Hepatocyte (in vitro differentiated cells): ENCODE results near the gene IDH2. TPM values are rescaled to one million over a fixed set of nuclear protein-coding genes. Genes with fewer than 3 reads are reported as not detected.
A peak's percentile ranks its signal among the peaks of the same experiment; 100 is the strongest.
"Not testable (repeated sequence)": the region's sequence is repeated elsewhere in the genome, so short reads cannot be mapped to it uniquely, and the experiment has no call there.

Source experiments
- DNase-seq: peaks from one replicate; pipeline ENCODE4 v3.0.0-alpha.2; 2016; ENCODE audit warnings: low spot score
- H2AFZ ChIP-seq: fragments of 200-600 bp; sonication (generic); 2 replicates; pipeline ENCODE4 v1.6.0; 2016; ENCODE audit warnings: antibody characterized with exemption, mild to moderate bottlenecking
- H3K27ac ChIP-seq: fragments of 200-600 bp; sonication (generic); 2 replicates; pipeline ENCODE4 v1.5.1; 2016; ENCODE audit warnings: mild to moderate bottlenecking
- H3K27me3 ChIP-seq: fragments of 200-600 bp; sonication (generic); 2 replicates; pipeline ENCODE4 v1.6.1; 2016
- H3K36me3 ChIP-seq: fragments of 200-600 bp; sonication (generic); replicated peaks from 2 replicates; pipeline ENCODE4 v1.5.1; 2016; ENCODE audit warnings: low read depth; ENCODE audit not compliant: insufficient read depth
- H3K4me1 ChIP-seq: fragments of 200-600 bp; sonication (generic); 2 replicates; pipeline ENCODE4 v1.5.1; 2016; ENCODE audit warnings: mild to moderate bottlenecking, moderate library complexity; ENCODE audit not compliant: insufficient read depth
- H3K4me2 ChIP-seq: fragments of 200-600 bp; sonication (generic); 2 replicates; pipeline ENCODE4 v1.6.0; 2016
- H3K4me3 ChIP-seq: fragments of 200-600 bp; sonication (generic); 2 replicates; pipeline ENCODE4 v1.5.1; 2016; ENCODE audit warnings: mild to moderate bottlenecking
- H3K79me2 ChIP-seq: fragments of 200-600 bp; sonication (generic); 2 replicates; pipeline ENCODE4 v1.6.0; 2017; ENCODE audit warnings: mild to moderate bottlenecking
- H3K9me2 ChIP-seq: fragments of 200-600 bp; sonication (generic); replicated peaks from 2 replicates; pipeline ENCODE4 v1.6.0; 2017; ENCODE audit warnings: mild to moderate bottlenecking; ENCODE audit not compliant: insufficient read depth
- H3K9me3 ChIP-seq: fragments of 200-600 bp; sonication (generic); 2 replicates; pipeline ENCODE4 v1.5.1; 2016; ENCODE audit warnings: low read depth, mild to moderate bottlenecking
- H4K20me1 ChIP-seq: fragments of 200-600 bp; sonication (generic); 2 replicates; pipeline ENCODE4 v1.6.0; 2016; ENCODE audit warnings: mild to moderate bottlenecking; ENCODE audit not compliant: insufficient read depth, poor library complexity, severe bottlenecking
- EZH2 ChIP-seq: fragments of 200-600 bp; sonication (generic); IDR thresholded peaks from 2 replicates; pipeline ENCODE4 v1.6.1; 2016; ENCODE audit warnings: antibody characterized with exemption, mild to moderate bottlenecking, borderline replicate concordance
- EZH2phosphoT487 ChIP-seq: fragments of 200-600 bp; sonication (generic); IDR thresholded peaks from one replicate; pipeline ENCODE4 v1.6.1; 2018; ENCODE audit warnings: antibody characterized with exemption, mild to moderate bottlenecking, low read depth, moderate library complexity; ENCODE audit not compliant: unreplicated experiment, severe bottlenecking
- WGBS: methylation state at CpG from one replicate; pipeline ENCODE4 v1.1.6; 2016; ENCODE audit warnings: low lambda C conversion rate; ENCODE audit errors: missing lambda C conversion rate; 5-methylcytosine and 5-hydroxymethylcytosine counted together
- polyA plus RNA-seq: library from polyadenylated mRNA; unstranded; fragments of >200 nt; fragmentation: Nextera tagmentation; extraction: Ambion mirVana; gene quantifications from 2 replicates; pipeline ENCODE4 v1.2.1, GENCODE V29; 2016
- total RNA-seq: library from RNA; depleted of rRNA; stranded (reverse); fragments of >200 nt; gene quantifications from 2 replicates; pipeline ENCODE4 v1.2.3, GENCODE V29; 2014
- TF ChIP-seq, protein P1 (sequence below): fragments of 200-600 bp; sonication (generic); IDR thresholded peaks from 2 replicates; pipeline ENCODE4 v1.5.1; 2016; ENCODE audit warnings: antibody characterized with exemption, mild to moderate bottlenecking; ENCODE audit not compliant: poor library complexity

IDH2 gene
- total and polyA plus RNA-seq, 2 experiments from 2014 or later = 163 to 327 TPM

DNA sequence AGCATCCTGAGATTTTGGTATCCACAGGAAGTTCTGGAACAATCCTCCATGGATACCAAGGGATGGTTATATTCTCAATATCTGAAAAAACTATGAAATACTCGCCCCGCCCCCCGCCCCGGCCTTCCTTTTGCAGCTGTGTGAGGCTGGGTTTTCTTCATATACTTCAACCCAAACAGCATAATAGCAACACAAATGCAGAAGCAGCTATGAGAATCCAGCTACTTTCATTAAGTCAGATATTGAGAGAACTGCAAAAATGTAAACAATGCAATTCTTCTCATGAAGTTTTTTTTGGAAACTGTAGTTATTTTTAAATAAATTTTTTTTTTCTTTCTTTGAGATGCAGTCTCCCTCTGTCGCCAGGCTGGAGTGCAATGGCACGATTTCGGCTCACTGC lies 10.9 kb upstream of the IDH2 start:
- Histone ChIP-seq H3K4me3 (no peak overlapping the region), H3K9me2 (no peaks in the 10 kb centered on the region), H4K20me1 (no peaks in the 10 kb centered on the region), H3K27ac (no peak overlapping the region), H3K79me2 (no peaks in the 10 kb centered on the region), H3K36me3 (no peaks in the 10 kb centered on the region), H3K27me3 (no peaks in the 10 kb centered on the region), H3K4me1 (no peaks in the 10 kb centered on the region), H3K9me3 (no peaks in the 10 kb centered on the region), H2AFZ (no peak overlapping the region), H3K4me2 (no peak overlapping the region)
- TF ChIP-seq EZH2phosphoT487 = no peak
- no peak for TF ChIP-seq EZH2
- TF ChIP-seq, protein P1, sequence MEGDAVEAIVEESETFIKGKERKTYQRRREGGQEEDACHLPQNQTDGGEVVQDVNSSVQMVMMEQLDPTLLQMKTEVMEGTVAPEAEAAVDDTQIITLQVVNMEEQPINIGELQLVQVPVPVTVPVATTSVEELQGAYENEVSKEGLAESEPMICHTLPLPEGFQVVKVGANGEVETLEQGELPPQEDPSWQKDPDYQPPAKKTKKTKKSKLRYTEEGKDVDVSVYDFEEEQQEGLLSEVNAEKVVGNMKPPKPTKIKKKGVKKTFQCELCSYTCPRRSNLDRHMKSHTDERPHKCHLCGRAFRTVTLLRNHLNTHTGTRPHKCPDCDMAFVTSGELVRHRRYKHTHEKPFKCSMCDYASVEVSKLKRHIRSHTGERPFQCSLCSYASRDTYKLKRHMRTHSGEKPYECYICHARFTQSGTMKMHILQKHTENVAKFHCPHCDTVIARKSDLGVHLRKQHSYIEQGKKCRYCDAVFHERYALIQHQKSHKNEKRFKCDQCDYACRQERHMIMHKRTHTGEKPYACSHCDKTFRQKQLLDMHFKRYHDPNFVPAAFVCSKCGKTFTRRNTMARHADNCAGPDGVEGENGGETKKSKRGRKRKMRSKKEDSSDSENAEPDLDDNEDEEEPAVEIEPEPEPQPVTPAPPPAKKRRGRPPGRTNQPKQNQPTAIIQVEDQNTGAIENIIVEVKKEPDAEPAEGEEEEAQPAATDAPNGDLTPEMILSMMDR = no peak
- no peak for DNase-seq
- 78% methylated on average over 7 of the region's 7 CpGs for WGBS

DNA sequence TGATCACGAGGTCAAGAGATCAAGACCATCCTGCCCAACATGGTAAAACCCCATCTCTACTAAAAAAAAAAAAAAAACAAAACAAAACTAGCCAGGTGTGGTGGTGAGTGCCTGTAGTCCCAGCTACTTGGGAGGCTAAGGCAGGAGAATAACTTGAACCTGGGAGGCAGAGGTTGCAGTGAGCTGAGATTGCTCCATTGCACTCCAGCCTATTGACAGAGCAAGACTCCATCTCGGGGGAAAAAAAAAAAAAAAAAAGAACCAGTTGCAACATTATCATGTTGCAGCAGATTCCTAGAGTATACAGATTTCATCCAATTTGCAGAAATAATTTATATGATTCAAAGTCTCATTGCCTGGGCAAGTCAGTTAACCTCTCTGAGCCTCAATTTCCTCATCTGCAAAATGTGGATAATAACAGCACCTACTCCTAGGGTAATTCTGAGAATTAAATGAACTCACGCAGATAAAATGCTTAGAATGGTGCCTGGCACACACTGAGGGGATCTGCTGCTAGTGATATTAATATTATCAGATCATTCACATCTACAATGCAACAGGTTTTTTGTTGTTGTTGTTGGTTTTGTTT lies 7.0 kb upstream of the IDH2 start:
- H3K4me2 ChIP-seq, H3K36me3 ChIP-seq, H3K9me3 ChIP-seq, H2AFZ ChIP-seq, H3K4me3 ChIP-seq, DNase-seq, H3K79me2 ChIP-seq, H3K4me1 ChIP-seq, H4K20me1 ChIP-seq, H3K27me3 ChIP-seq, H3K27ac ChIP-seq, H3K9me2 ChIP-seq: not testable (repeated sequence)
- 87% methylated on average over 3 of the region's 3 CpGs for WGBS

- not testable (repeated sequence) for H3K4me1 ChIP-seq, H3K27ac ChIP-seq, H3K36me3 ChIP-seq, H2AFZ ChIP-seq, H3K9me3 ChIP-seq, DNase-seq, H3K9me2 ChIP-seq, H3K79me2 ChIP-seq, H3K27me3 ChIP-seq, H4K20me1 ChIP-seq, H3K4me2 ChIP-seq, H3K4me3 ChIP-seq
- 92% methylated on average over 5 of the region's 5 CpGs for WGBS
Measured at GRCh38 chr15:90108038-90108437, 5.8 kb upstream of the IDH2 start.

DNA sequence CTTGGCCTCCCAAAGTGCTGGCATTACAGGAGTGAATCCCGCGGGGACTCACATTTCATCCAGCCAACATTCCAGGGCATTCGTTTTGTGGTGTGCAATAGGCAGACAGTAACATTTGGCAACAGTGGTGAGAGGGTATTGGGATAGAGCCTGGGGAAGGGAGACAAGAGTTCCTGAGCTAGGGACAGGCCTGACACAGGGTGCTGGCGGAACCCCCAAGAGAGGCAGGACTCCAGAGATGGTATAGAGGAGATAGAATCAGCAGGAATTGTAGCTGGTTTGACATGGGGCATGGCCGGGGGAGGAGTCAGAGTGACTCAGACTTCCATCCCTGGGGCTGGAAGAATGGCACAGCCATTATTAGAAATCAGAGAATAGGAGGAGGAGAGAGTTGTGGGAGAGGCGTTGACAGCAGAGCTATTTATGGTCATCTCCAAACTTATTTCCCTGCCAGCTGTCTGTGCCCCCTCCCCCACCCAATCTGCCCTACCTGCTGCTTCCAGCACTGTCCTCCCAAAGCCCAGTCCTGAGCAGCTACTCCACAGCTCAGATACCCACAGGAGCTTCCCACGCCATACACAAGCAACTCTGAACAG lies 4.4 kb upstream of the IDH2 start:
- Histone ChIP-seq H4K20me1 (no peaks in the 10 kb centered on the region), H3K9me3 (no peaks in the 10 kb centered on the region), H2AFZ (no peak overlapping the region), H3K79me2 (peaks cover 8% of the 10 kb centered on the region), H3K4me2 (no peak overlapping the region), H3K27ac (no peak overlapping the region), H3K36me3 (no peaks in the 10 kb centered on the region), H3K4me1 (peaks cover 4% of the 10 kb centered on the region), H3K27me3 (no peaks in the 10 kb centered on the region), H3K9me2 (no peaks in the 10 kb centered on the region), H3K4me3 (no peak overlapping the region)
- 58% methylated on average over 7 of the region's 7 CpGs for WGBS
- TF ChIP-seq EZH2 (no peak), EZH2phosphoT487 (no peak)
- TF ChIP-seq, protein P1 = no peak
- DNase-seq = peak; percentile 53
